Epithelial cell of prostate (primary cell): ENCODE data around the gene DPP10.
"Not testable (repeated sequence)": the region's sequence is repeated elsewhere in the genome, so short reads cannot be mapped to it uniquely, and the experiment has no call there.

ENCODE experiments used
- DNase-seq: peaks from one replicate; pipeline ENCODE4 v3.0.0-alpha.2; 2011; ENCODE audit warnings: low read depth, low spot score
- H3K27ac ChIP-seq: fragments of 450-650 bp; 2 replicates; pipeline ENCODE4 v1.5.1; 2017; ENCODE audit warnings: mild to moderate bottlenecking

Gene DPP10

DNA sequence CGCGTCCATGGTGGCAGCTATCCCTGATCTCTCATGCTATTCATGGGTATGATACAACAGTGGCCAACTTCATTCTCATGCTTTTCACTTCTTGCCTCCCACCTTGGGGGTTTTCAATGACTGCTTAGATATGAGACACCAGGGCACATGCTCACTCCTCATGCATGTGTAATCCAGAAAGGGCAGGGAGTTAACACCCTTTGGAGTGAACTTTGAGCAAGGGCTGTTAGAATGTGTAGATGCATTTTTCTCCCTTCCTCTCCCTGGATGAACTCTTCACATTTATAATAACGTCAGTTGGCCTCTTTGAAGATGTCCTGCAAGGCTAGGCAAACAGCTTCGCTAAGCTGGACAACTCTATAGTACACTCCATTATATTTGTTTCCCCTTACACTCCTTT lies 56.7 kb downstream of the DPP10 start:
- no peak for DNase-seq
- no peak overlapping the region for H3K27ac ChIP-seq

DNA sequence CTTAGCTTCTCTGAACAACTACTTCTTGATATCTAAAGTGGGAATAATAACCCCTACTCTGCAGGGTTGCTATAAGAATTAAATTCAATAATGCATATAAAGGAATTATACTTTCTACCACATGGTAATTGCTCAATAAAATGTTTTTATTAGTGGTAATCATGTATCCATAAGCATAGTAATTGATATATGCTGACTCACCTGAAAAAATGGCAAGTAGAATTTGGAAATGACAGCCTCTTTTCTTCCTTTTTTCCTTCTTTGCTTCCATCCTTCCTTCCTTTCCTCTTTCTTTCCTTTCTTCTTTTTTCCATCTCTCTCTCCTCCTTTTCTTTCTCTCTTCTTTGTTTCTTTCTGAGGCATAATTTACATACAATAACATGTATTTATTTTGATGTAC lies 65.3 kb downstream of the DPP10 start:
- no peak overlapping the region for H3K27ac ChIP-seq
- DNase-seq: no peak

DNA sequence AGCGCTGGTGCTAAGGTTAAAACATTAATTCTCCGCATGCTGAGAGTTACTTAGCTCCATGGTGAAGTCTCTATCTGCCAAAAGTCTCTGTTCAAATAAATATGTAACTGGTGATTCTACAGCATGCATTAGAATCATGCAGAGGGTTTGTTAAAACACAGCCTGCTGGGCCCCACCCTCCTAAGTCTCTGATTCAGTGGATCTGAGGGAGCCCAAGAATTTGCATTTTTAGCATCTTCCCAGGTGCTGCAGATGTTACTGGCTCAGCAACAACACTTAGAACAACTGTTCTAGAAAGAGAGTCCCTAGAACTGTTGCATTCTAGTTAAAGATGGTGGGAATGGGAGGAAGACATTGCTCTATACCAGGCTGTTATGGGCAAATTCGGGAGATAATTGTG lies 73.4 kb downstream of the DPP10 start:
- DNase-seq: no peak
- no peak overlapping the region for H3K27ac ChIP-seq

DNA sequence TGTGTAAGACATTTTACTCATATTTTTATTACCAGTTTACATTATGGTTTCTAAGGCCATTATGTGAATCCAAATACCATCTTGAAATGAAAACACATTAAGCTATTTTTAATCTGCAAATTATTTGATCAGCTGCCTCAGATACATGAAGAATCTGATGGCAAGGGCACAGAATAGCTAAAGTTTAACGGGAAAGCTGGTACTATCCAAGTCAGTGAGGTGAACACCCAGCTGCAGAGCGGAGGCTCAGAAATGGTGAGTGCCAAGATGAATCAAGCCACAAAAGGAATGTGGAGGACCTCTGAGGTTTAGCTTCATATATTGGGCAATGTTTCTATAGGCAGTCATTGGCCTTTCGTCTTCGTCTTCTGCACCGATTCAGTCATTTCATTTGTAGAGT lies 75.1 kb downstream of the DPP10 start:
- H3K27ac ChIP-seq: no peak overlapping the region
- no peak for DNase-seq

DNA sequence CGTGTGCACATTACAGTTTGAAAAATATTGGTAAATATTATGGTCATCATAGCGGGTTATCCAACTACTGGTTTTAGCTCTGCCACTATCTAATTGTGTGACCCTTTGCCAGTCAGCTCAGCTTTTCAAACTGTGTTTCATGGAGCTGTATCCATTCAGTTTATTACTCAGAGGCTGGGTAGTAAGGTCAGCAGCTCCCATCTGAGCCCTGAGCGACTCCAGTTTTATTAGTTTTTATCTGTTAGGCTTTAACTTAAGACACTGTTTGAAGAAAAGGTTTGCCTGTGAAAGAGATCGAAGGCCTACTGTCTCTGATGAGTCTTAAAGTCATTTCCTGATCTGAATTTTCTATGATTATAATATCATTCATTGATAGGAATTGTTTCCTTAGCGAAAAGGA lies 76.3 kb downstream of the DPP10 start:
- H3K27ac ChIP-seq: no peak overlapping the region
- DNase-seq: no peak

DNA sequence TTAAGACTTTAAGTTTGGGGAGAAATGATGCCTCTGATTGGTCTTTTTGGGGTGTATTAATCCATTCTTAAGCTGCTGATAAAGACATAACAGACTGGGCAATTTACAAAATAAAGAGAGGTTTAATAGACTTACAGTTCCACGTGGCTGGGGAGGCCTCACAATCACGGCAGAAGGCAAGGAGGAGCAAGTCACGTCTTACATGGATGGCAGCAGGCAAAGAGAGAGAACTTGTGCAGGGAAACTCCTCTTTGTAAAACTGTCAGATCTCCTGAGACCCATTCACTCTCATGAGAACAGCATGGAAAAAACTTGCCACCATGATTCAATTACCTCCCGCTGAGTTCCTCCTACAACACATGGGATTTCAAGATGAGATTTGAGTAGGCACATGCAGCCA lies 80.2 kb downstream of the DPP10 start:
- DNase-seq, H3K27ac ChIP-seq: not testable (repeated sequence)

DNA sequence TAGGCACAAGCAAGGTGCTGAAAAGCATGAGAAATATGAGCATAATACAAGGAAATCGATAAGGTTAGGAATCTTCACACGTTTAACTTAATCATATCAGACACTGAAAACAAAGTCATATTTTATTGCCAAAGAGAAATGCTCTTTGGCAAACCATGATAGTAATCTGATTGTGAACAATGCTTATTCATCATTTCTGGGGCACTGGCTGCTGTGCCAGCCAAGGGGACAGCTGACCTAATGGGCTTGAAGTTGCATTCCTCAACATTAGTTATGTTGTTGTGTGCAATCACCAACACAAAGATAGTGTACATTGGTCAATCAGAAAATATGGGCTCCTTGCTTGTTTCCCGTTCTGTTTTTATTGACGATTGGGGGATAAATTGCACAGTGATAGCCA lies 83.5 kb downstream of the DPP10 start:
- no peak overlapping the region for H3K27ac ChIP-seq
- DNase-seq: no peak

DNA sequence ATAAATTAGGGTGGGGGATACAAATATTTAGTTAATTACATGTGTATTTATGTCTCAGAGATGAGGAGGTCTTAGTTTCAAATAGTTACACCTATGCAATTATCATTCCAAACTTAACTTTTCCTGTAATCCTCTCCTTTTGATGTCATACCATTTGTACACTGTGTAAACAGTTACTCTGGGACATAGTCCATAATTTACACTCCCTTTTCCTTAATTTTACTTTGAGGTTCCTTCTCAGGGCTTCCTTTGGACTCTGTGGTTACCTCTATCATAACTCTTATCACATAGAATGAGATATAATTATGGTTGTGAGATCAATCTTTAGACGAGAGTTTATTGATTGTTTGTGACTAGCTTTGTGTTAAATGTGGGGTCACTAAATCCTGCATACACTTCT lies 84.4 kb downstream of the DPP10 start:
- no peak overlapping the region for H3K27ac ChIP-seq
- DNase-seq: no peak

DNA sequence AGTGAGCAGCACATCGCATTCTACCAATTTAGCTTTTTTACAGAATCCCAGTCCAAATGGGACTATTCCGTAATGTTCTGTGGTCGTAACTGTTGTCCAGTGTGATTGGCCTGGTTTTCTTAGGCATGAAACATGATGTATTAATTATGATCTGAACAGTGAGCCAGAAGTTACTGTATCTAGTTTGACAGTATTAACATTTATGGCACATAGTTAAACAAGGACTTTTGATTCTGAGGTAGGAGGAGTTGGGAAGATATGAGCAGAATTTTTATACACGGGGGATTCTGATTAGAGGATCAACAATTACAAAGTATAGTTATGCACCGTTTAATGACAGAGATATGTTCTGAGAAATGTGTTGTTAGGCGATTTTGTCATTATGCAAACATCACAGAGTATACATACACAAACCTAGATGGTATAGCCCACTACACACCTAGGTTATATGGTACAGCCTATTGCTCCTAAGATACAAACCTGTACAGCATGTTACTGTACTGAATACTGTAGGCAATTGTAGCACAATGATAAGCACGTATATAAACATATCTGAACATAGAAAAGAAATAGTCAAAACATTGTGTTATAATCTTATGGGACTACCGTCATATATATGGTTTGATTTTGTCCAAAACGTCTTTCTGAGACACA lies 85.0 kb downstream of the DPP10 start:
- no peak for DNase-seq
- no peak overlapping the region for H3K27ac ChIP-seq

DNA sequence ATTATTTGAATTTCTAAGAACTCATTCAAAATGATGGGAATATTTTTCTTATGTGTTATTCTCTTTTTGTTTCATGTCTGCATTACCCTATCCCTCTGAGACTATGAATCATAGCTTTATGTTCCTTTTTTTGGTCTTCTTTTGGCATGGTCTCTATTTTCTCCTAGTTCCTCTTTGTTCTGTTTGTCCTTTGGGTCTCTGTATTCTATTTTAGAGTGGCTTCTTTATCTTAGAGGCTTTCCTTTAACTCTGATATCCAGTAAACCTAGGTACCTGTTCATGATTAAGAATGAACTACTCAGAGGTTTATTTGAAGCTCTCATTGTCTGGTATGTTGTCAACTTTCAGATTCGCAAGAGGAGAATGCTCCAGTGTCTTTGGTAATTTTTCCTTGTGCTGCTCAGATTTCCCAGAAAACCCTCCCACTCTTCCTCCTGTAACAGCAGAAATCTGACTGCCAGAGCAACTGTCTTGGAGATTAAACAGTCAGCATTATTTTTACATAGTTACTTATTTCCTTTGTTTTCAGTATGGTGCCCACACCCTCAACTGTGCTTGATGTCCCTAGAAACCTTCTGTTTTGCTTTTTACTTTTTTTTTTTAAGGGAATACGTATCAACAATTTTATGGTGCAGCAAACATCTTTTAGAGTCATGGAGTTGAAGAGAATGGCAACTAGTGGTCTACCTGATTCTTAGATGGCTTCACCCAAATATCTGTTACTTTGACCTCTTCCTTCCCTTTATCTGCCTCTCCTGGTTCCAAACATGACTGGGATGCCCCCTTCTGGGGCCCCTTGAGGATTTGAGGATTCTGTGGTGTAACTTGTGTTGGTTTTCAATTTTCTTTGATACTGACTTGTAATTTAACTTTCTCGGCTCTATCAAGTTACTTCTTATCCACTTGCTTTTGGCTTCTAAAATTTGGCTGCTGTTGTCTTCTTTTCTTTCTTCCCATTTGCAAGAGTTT lies 92.0 kb downstream of the DPP10 start:
- no peak overlapping the region for H3K27ac ChIP-seq
- no peak for DNase-seq

DNA sequence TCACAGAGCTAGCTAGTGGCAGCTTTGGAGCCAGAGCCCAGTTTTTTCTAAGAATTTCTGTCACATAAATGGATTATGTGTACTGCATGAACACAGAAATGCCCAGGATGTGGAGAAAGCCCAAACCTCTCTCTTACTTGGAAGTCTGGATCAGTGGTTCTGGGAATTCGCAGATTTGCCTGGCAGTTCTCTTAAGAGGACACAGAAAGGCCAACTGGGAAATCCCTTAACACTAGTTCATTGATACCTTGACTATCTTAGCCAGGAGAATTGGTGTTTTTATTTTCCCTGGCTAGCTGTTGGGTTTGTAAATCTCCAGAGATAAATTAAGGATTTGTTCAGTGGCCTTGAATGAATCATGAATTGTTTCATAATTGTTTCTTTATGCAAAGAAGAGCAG lies 95.3 kb downstream of the DPP10 start:
- H3K27ac ChIP-seq: no peak overlapping the region
- no peak for DNase-seq

DNA sequence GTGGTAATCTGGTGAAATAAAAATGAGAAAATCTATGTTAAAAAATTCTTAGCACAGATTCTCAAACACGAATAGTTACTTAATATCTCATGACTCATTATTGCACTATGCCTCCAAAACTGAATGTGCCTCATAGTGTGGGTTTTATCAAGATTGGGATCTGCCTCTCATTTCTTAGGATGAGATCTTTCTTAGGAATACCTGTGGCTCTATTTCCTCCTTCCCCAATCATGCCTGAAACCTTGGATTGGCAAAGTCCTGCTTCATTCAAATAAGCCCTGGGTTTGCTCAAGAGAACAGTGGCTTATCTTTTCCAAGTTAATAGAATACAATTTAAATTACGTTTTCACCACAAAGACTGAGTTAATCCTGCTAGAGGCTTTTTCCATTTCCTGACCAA lies 100.3 kb downstream of the DPP10 start:
- DNase-seq: no peak
- H3K27ac ChIP-seq: no peak overlapping the region

DNA sequence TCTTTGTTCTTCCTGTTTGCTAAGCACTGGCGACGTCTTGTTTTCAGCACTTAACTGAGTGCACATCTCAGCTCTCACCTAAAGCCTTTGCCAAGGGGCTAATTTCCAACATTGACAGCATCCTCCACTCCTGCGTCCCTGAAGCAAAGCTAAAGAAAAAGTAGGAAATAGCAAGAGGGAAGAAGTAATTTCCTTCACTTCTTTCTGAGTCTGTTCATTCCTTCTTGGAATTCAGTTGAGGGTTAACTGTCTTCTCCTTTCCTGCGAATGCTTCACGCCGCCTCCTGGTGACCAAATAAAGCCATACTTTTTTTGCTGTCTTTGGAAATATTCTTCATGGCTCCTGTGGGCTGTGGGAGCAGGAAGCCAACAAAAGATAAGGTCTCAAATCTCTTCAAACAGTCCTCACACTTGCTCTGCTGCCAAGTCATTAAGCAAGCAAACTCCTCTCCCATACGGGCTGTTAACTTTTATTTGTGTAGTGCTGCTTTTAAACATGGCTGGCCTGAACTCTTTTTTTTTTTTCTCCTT lies 100.9 kb downstream of the DPP10 start:
- no peak overlapping the region for H3K27ac ChIP-seq
- DNase-seq: no peak

DNA sequence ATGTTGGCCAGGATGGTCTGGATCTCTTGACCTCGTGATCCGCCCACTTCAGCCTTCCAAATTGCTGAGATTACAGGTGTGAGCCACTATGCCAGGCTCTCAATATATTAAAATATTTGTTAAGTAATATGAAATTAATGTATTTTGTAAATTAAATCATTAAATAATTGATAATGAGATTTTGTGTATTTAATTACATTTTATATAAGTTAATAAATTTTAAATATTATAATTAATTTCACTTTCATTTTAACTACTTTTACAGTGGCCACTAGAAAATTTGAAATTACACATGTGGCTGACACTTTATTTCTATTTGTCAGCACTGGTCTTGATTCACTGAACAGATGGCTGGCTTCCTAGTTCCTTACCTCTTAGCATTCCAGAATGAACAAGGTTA lies 102.6 kb downstream of the DPP10 start:
- DNase-seq: no peak
- no peak overlapping the region for H3K27ac ChIP-seq

DNA sequence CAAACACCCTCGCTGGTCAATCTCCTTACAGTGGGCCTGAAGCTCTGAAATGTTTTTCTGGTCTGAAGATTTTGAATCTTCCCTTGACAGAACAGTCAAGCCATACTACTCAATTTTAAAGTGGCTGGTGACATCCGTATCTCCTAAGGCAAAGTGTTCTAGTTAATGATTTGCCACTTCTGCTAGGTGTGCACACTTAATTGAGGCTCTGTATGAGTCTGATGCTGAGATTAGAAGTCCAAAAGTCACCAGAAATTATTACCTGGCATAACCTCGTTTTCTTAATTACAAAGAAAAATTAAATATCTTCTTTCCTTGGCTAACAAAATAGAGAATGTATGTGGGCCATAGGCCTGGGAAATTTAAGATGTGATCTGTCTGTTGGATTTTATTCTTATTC lies 104.1 kb downstream of the DPP10 start:
- no peak for DNase-seq
- no peak overlapping the region for H3K27ac ChIP-seq

DNA sequence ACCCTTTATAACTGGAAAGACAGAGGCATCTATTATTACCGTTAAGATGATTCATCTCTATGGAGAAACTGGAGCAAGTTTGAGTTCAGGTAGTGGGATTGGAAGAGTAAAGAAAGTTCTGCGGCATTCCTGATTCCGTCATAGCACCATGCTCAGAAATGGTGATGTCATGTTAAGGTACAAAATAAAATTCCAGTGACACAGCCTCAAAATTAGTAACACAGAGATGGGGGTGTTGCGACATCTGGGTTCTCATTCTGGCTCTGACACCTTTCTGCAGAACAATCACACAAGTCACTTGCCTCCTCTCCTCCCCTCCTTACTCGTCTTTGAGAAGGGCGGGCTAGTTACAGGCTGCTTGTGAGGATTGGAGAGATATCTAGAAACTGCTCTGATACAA lies 105.7 kb downstream of the DPP10 start:
- no peak for DNase-seq

DNA sequence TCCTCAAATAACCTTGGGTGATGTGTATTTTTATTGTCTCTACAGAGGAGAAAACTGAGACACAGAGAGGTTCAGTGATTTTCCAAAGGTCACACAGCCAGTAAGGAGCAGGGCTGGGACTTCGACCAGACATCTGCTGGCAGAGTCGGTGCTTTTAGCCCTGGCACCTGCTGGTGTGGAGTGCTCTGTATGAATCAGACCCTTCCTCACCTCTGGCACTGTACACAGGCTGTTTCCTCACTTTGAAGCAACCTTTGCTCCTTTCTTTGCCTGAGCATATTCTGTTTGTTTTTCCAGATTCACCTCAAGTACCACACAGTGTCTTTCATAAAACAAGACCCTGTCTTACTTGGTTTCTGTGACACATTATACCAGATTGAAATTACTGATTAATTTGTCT lies 107.9 kb downstream of the DPP10 start:
- DNase-seq: no peak
- H3K27ac ChIP-seq: no peak overlapping the region

More for the DNA sequence above, 105.7 kb downstream of the DPP10 start:
- H3K27ac ChIP-seq: no peak overlapping the region

DNA sequence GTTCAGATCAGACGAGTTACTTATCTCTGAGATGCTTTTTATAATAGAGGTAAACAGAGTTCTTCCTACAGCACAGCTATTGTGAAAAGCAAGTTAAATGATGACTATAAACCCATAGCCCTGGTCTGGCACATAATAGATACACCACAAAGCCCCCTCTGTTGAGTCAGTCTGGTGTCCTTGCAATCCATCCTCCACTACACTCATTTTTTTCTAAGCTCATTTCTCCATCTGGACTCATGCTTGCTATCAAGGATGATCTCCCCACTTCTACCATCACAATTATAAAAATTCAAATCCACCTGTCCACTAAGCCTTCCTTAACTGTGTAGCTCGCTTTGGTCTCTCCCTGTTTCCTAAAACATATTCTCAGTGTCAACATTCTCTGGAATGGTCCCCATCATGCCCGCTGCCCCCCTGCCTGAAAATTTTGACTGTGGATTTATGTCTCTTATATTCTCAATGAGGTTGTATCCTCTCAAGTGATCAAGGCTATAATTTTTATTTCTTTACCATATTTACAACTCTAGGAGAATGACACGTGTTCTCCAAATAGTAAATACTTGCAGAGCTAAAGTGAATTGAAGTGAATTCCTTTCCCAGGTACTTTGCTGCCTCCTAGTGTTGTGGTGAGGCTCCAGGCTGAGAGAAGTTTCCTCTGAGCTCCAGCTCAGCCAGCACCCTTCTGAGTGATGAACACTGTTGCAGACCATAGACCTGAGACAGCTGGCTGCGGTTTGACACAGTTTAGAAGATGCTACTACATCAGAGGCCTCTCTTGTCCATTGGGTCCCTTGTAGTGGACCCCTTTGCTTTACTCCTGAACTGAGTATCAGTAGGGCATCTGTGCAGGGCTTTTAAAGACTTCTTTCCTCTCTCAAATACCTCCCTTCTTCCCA lies 108.7 kb downstream of the DPP10 start:
- peak; percentile 1 for DNase-seq
- H3K27ac ChIP-seq: no peak overlapping the region

DNA sequence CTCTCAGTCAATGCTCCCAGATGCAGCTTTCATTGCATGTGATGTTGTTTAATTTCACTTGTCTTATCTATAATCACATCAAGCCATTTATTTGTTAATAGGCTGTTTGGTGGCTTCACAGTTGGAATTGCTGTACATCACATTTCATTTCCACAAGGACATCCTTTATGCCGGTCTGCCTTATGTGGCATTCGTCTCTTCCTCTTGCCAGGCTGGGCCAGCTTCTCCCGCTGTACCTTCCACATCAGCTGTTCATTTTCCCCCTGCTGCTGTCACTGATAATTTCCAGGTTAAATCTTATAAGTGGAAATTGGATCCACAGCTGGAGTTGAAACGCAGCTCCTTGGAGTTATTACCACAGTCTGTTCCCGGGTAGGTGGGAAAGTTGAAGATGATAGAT lies 110.6 kb downstream of the DPP10 start:
- DNase-seq: no peak
- no peak overlapping the region for H3K27ac ChIP-seq

DNA sequence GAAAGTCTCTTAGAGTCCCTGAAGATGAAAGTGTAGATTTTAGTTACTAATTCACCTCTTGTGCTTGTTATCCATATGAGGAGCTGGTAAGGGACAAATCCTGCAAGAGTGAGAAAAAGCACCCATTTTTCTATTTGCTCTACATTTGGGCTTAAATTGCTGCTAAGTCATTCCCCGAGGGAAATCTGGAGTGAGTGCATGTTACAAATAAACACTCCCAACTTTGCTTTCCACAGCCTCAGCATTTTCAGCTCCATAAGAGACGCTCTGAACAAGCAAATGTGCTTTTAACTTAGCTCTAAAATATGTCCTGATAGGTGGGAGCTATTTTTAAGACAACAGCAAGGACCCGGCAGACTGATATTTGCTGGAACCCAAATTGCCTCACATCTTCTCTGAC lies 126.7 kb downstream of the DPP10 start:
- no peak for DNase-seq
- no peak overlapping the region for H3K27ac ChIP-seq

DNA sequence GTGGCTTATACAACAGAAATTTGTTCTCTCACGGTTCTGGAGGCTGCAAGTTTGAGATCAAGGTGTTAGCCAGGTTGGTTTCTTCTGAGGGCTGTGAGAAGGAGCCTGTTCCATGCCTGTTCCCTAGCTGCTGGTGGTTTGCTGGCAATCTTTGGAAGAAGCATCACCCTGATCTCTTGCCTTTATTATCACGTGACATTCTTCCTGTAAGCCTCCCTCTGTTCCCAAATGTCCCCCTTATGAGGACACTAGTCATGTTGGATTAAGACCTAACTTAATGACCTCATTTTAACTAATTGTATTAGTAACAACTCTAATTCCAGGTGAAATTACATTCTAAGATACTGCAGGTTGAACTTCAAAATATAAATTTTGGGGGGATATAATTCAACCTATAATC lies 135.2 kb downstream of the DPP10 start:
- DNase-seq: no peak

More for the DNA sequence above, 135.2 kb downstream of the DPP10 start:
- H3K27ac ChIP-seq: no peak overlapping the region
